GM18520 (cell line): ENCODE data around the gene PRKAR1A.
A peak's percentile ranks its signal among the peaks of the same experiment; 100 is the strongest.
"Not testable (repeated sequence)": the region's sequence is repeated elsewhere in the genome, so short reads cannot be mapped to it uniquely, and the experiment has no call there.

Experiments used
- ATAC-seq: cut with Tn5 transposase; IDR thresholded peaks from one replicate; pipeline ENCODE4 v1.9.1; 2021; ENCODE audit not compliant: unreplicated experiment

The PRKAR1A gene

DNA sequence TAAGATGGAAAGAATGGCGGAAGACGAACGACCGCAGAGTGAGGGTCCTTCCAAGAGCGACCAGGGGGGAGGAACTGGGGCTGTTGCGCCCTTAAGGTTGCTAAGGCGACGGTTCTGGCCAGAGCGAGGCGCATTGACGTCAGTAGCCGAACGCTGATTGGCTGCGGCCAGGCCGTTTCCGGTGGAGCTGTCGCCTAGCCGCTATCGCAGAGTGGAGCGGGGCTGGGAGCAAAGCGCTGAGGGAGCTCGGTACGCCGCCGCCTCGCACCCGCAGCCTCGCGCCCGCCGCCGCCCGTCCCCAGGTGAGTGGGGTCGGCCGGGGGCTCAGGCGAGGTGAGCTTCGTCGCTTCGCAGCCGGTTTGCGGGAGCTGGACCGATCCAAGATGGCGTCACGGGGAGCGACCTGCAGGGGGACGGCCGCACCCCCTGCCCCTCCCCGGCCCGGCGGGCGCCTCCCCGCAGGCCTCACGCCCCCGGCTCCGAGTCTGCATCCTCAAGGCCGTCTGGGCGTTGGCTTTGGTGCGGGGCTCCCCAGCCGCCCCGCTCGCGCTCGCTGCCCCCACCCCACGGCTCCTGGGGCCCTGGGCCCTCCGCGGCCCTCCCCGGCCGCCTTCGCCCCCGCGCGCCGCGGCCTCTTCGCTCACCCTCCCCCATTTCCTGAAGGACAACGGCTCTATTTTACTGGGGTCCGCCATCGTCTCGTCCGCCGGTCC is at the start of gene PRKAR1A:
Gene PRKAR1A, plus strand, starts transcription at position 184 of the 713 bp plus-strand sequence. CDS start 2,970 bp downstream, outside the sequence.
- ATAC-seq: peak; percentile 84

DNA sequence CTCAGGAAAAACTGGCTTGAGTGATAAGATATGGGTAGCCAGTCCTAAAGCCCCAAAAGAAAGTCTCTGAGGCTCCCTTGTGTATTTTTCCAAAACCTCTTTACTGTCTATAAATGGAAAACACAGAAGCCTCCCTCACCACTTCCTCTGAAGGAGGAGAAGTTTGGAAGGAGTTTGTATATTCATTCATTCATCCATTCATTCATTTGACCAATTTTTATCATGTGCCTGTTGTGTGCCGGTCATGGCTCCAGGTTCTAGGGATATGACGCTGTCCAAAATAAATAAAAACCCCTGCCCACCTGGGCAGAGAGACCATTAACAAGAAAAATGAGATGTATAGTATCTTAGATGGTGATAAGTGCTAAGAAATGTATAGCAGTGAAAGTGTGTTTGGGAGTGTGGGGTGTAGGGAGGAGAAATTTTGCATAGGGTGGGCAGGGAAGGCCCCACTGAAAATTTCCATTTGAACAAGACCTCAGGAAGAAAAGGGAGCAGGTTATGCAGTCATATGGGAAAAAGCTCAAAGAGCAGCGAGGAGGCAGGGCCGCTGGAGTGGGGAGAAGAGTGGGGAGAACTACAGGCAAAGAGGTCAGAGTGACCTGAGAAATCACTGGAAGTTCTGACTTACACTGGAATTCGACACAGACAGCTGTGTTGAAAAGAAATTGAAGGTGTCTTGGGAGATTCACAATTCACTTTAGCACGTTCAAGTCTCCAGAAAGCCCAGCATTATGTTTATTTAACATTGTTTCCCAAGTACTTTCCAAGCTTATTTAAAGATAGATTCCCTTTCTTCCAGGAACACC is 48.8 kb upstream of the PRKAR1A start:
- no peak for ATAC-seq

DNA sequence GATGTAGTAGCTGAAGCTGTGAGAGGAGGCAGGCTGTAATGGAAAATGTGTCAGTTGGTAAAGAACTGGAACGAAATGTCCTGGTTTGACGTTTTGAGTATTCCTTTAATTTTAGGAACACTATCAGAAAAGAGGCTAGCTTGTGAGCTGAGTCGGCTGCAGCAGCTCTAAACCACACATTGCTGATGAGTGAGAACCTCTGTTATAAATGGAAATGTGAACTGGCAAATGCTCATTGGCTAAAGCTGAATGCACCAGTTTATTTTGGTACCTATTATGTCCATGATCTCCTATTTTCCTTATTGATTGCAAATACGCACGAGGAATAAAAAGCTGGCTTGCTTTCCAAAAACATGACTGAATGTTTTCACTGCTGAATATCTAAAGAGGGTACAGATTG is 43.9 kb upstream of the PRKAR1A start:
- no peak for ATAC-seq

DNA sequence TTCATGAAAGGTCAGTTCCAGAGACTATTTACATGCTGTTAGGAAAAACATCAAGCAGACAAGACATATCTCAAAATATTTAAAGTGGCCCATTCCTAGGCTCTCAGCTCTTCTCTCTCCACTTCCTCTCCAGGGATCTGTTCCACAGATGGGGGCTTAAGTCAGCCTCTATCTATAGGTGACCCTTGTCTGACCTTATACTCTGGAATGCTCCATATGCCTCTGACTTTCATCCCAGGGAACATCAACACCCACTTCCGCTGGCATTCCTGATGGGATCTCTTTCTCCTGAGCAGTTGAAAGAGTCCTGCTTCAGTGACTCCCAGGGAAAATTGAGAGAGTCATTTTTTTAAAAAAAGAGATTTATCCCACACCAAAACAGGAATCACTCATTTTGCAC is 43.4 kb upstream of the PRKAR1A start:
- no peak for ATAC-seq

DNA sequence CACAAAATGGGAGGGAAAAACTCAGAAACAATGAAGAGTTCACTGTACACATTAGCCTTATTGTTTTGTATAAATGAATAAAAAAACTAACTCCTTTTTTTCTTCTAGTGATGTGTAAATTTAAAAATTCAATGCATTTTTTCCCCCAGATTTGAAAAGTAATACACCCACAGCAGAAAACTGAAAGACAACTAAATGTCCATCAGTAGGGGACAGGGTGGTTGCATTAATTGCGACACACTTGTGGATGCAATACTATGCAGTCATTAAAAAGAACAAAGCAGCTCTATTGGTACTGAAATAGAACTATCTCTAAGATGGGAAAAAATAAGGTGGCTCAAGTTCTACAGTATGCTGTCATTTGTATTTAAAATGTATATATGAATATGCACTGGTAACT is 41.3 kb upstream of the PRKAR1A start:
- no peak for ATAC-seq

DNA sequence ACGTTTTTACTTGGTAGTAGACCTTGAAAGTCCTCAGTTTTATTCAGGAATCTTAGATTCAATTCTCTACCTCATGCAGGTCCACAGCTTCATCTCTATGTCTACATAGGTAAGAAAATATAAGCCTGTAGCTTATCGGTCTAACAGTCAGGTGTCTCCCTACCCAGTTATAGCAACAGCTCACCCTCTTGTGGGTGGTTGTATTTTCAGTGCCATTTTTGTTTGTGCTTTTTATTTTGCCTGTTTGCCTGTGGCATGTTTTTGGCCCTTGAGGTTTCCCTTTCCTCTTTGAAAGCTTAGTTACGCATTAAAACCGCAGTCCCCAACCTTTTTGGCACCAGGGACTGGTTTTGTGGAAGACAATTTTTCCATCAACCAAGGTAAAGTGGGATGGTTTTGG is 31.3 kb upstream of the PRKAR1A start:
- ATAC-seq: no peak

DNA sequence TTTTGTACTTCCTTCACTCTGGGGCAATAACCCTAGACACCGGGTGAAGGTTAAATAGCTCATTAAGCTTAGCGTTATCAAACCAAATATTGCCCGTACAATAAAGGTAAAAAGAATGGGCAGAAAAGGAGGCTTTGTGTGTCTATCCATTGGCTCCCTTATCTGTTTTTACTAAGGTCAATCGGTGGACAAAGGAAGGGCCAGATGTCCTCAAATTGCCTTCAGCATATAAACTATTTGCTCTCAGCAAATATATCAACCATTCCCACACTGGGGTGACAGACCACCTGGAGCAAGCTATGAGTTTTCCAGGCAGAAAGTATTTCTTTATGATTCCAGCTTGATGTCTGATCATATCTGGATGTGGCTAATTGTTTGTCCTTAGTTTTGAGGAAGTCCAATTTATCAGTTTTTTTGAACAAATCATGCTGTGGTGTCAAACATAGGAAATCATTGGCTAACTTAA is 29.6 kb upstream of the PRKAR1A start:
- no peak for ATAC-seq

DNA sequence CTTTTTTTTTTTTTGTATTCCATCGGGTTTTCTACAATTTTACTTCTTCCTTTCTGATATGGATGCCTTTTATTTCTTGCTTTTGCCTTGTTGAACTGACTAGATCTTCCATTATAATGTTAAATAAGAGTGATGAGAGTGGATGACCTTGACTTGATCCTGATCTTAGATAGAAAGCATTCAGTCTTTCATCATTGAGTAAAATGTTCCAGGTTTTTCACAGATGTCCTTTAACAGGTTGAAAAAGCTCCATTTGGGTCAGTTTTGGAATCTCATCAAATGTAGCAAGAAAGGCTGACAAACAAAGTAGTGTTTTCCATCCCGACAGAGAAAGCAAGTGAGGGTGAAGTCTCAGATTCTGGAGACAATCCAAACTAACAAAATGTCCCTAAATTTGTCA is 27.8 kb upstream of the PRKAR1A start:
- no peak for ATAC-seq

DNA sequence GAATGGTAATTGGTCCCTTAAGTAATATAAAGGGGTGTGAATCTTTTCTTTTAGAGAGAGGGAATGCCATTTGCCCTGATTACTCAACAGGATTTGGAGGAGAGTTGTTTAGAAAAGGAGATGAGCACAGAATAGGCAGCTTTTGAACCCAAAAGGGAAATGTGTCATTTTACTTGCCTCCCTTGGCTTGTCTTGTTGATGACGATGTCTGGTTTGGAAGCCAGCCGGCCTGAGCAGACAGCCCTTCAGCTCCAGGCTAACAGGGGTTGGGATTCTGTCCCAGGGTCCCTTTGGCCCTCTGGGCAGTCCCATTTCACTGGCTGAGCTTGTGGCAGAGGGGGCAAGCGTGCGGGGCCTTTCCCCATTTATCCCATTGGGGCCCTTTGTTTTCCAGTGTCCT is 22.3 kb upstream of the PRKAR1A start:
- no peak for ATAC-seq

DNA sequence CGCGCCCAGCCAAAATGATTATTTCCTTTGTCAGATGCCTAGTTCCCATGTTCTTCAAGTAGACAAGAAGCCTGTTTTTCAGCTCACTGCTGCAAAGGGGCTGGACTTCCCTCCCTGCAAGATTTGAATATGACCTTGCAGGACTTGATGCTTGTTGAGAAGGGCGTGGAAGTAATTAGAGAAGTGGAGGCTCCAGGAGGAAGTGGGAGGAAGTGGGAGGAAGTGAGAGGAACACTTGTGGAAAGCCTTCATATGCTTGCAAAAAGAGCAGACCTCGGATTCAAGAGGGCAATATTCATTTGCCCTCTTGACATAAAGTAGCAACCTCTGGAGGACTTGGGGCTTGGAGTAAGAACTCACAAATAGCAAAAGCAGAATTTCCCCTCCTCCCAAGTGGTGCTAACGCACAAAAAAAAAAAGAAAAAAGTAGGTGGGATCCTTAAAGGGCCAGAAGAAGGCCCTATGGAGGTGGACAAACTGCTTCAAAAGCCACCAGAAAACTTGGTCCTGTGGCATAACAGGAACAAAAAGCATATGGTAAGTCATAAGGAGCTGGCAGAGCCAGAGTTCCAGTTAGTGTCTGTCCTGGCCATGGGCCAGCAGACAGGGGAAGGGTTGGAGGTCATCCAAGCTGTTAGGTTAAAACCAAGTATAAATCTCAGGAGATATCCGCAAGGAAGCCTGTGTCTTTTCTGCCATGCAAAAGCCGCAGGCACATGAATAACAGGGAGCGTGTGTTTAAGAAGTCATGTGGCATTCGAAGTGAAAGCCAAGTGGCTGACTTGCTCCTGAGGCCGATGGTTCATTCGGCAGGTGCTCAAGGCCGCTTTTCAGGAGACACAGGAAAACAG is 20.6 kb upstream of the PRKAR1A start:
- no peak for ATAC-seq

DNA sequence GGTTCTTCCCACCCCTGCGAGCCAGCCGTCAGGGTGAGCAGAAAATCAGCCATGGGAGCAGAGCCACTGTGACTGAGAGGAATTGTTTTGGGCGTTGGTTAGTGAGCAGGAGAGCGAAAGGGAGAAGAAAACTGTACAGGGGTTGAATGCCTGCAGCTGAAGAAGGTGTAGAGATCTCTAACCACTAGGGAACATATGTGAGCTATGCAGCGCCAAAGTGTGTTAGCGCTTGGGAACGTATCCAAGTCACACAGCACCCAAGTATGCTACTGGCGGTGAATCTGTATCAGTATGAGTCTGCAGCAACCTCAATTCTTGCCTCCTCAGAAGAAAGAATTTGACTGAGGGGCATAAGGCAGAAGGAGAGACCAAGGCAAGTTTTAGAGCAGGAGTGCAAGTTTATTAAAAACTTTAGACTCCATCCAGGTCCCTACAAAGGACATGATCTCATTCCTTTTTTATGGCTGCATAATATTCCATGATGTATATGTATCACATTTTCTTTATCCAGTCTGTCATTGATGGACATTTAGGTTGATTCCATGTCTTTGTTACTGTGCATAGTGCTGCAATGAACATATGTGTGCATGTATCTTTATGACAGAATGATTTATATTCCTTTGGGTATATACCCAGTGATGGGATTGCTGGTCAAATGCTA is 19.7 kb upstream of the PRKAR1A start:
- ATAC-seq: not testable (repeated sequence)

DNA sequence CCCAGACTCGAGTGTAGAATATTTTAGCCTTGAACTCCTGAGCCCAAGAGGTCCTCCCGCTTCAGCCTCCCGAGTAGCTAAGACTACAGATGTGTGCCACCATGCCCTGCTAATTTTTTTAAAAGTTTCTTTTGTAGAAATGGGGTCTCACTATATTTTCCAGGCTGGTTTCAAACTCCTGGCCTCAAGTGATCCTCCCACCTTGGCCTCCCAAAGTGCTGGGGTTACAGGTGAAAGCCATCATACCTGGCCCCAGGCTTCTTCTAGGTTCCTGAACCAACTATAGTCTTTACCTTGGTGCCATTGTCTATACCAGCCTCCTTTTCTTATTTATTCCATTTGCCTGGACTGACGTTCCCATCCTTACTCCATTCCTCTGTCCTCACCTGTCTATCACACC is 17.1 kb upstream of the PRKAR1A start:
- no peak for ATAC-seq

DNA sequence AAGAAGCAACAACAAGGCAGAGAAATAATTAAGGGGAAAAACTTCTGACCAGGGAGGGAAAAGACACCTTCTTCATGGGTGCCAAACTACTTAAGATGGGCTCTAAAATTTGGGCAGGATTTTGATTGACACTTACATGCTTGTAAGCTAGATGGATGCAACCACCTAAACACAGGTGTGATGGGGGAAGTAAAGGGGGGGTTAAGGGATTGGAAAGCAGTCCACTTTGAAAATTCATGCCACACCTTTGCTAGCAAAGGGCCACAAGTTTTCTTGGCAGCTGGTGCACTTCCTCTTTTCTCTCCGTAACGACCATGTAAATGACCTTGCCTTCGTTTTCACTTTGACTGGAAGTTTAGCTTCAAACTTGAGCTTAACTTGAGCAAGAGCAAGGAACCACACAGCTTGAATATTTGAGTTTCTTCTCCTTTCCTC is 14.3 kb upstream of the PRKAR1A start:
- ATAC-seq: peak; percentile 90

DNA sequence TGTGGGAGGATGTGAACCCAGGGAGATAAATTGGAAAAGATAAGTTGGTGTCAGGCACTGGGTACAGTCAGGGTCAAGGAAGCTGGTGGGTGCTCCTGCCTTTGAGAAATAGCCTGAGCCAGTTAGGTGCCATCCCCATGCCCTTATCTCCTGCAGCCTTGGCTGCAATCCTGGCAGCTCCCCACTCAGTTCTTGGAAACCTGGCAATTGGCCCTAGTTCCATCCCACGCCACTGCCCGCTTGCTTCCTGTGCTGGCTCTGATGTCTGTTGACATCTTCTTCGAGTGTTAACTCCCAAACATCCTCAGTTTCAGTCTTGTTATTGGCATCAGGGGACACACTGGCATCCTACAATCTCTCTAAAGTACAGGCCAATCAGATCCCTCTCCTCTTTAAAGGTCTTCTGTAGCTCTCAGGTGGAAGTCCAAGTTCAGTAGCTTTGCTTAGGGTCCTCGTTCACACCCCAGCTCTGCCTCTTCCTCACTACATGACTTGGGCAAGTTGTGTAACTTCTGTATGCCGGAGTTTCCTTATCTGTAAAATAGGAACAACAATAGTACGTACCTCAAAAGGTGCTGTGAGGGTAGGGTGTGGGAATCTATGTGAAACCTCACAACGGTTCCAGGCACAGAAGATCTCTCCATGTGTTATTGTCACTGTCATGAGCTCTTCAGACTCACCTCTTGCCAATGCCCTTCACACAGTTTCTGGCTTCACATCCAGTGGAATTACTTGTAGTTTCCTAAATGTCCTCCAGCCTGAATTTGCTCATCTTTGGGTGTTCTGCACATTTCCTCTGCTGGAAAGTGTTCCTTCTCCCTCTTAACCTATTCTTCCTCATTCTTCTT is 13.5 kb upstream of the PRKAR1A start:
- no peak for ATAC-seq

DNA sequence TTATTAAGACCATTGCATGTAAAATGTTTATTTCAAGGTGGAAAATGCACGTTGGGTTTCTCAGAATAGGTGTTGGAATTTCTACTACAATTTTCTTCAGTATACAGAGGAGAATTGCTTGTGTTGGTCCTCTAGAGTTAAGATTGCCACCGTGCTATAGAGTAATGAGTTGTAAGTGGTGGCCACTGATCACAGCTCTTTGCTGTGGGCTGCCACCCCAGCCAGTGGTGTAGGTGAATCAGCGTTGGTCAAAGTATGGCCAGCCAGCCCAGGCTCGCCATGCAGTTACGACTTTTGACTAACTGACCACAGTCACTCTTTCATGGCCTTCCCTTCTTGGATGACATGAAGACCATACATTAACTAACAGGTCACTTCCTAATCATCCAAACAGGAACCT is 12.6 kb upstream of the PRKAR1A start:
- no peak for ATAC-seq

DNA sequence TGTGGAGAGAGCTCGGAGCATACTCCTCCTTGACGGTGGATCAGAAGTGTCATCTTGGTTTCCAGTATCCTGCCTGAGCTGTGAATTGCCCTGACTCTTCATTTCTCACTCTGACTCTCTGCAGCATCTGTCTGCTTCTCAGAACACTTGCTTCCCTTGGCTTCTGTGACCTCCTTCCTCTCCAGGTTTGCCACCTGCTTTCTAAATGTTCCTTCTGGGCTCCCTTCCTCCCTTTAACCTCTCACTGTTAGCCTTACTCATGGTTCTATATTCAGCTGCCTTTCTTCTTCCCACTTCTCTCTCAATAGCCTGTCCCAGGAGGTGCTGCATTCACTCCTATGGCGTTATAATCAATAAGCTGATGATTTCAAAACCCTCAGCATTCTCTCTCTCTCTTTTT is 11.2 kb upstream of the PRKAR1A start:
- ATAC-seq: no peak

DNA sequence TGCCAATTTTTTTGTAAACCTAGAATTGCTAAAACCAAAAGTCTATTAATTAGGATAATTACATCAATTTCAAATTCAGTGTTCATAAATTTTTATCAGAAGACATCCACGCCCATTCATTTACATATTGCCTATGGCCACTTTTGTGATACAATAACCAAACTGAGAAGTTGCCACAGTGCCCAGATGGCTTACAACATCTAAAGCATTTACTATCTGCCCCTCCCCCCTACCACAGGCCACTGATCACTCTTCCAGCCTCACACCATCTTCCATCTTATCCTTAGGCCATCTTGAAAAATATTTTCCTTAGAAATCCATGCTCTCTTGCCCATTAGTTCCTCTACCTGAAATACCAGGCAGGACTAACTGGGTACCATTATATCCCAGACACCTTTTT is 6.3 kb upstream of the PRKAR1A start:
- no peak for ATAC-seq

DNA sequence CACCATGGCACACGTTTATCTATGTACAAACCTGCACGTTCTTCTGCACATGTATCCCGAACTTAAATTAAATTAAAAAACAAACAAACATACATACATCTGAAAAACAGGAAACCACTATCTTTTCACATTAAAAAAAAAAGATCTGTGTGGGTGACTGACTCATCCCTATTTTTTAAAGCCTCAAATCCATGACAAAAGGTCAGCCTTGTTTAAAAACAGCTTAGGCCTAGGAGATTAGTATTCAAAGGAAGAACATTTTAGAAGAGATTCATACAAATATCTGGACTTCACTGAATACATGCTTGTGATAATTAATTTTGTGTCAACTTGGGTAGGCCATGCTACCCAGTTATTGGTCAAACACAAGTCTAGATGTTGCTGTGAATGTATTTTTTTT is 4.7 kb upstream of the PRKAR1A start:
- no peak for ATAC-seq

DNA sequence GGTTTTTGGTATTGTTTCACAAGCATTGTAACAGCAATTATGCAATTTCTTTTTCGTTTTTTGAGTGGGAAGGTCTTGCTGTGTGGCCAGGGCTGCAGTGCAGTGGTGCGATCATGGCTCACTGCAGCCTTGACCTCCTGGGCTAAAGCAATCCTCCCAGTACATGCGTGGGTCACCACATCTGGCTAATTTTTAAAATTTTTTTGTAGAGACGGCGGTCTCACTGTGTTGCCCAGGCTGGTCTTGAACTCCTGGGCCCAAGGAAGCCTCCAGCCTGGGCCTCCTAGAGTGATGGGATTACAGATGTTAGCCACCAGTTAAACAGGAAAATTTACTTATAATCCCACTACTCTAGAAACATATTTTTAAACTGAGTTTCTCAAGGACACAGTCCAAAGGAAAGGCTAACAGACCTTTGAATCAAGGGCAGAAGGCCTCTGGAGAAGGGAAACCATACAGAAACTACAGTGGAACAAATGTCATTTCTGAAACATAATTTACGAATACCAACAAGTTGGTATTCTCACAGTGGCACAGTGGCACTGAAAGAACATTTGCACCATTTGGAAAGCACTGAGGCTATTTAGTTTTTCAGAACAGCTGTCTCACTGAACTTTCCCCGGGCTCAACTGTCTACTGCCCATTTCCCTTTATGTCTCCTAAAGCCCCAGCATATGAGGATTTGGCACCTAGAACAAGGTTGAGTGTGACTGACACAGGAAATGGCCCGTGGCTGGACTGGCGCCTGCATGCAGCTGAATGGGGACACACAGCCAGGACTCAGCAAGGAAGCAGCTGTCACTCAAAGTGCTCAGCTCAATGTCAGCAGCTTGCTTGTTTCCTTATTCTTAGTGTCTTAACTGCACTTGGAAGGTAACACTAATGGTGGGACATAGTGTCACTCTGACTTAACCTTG is 2.8 kb upstream of the PRKAR1A start:
- no peak for ATAC-seq
